SK-N-SH treated with all-trans-retinoic acid at 6 μM for 48 hours (cell line): Measurements from ENCODE around the gene C2CD4B.

ENCODE experiments used
- CSRNP3 ChIP-seq: fragments of 250-450 bp; sonication (Bioruptor Pico); IDR thresholded peaks from 2 replicates; pipeline ENCODE4 v1.5.1; 2021; ENCODE audit warnings: mild to moderate bottlenecking, moderate library complexity
- POU6F1 ChIP-seq: fragments of 250-450 bp; sonication (Bioruptor Pico); IDR thresholded peaks from 2 replicates; pipeline ENCODE4 v1.8.0; 2021; ENCODE audit warnings: low read depth, mild to moderate bottlenecking, moderate library complexity, borderline replicate concordance
- RARB ChIP-seq: fragments of 250-450 bp; sonication (Bioruptor Pico); IDR thresholded peaks from 2 replicates; pipeline ENCODE4 v1.8.0; 2021; ENCODE audit warnings: mild to moderate bottlenecking, moderate library complexity
- SNAI2 ChIP-seq: fragments of 250-450 bp; sonication (Bioruptor Pico); IDR thresholded peaks from 2 replicates; pipeline ENCODE4 v1.5.0; 2020; ENCODE audit warnings: mild to moderate bottlenecking, moderate library complexity
- TCF4 ChIP-seq: fragments of 250-450 bp; sonication (Bioruptor Pico); IDR thresholded peaks from 2 replicates; pipeline ENCODE4 v1.8.0; 2021; ENCODE audit warnings: mild to moderate bottlenecking, moderate library complexity, borderline replicate concordance
- TOX ChIP-seq: fragments of 250-450 bp; sonication (Bioruptor Pico); IDR thresholded peaks from 2 replicates; pipeline ENCODE4 v1.8.0; 2021; ENCODE audit warnings: mild to moderate bottlenecking, moderate library complexity, borderline replicate concordance
- ZFP3 ChIP-seq: fragments of 250-450 bp; sonication (Bioruptor Pico); IDR thresholded peaks from 2 replicates; pipeline ENCODE4 v1.5.0; 2020; ENCODE audit warnings: mild to moderate bottlenecking, moderate library complexity

- TF ChIP-seq RARB (CRISPR knock-in tag) (no peak), POU6F1 (no peak), CSRNP3 (CRISPR knock-in tag) (no peak), SNAI2 (CRISPR knock-in tag) (no peak), TCF4 (CRISPR knock-in tag) (no peak), TOX (no peak), ZFP3 (CRISPR knock-in tag) (no peak)
Observed at GRCh38 chr15:62190274-62190673, 25.2 kb upstream of the C2CD4B start.
